ENCODE results near the gene CFAP90.

DNA sequence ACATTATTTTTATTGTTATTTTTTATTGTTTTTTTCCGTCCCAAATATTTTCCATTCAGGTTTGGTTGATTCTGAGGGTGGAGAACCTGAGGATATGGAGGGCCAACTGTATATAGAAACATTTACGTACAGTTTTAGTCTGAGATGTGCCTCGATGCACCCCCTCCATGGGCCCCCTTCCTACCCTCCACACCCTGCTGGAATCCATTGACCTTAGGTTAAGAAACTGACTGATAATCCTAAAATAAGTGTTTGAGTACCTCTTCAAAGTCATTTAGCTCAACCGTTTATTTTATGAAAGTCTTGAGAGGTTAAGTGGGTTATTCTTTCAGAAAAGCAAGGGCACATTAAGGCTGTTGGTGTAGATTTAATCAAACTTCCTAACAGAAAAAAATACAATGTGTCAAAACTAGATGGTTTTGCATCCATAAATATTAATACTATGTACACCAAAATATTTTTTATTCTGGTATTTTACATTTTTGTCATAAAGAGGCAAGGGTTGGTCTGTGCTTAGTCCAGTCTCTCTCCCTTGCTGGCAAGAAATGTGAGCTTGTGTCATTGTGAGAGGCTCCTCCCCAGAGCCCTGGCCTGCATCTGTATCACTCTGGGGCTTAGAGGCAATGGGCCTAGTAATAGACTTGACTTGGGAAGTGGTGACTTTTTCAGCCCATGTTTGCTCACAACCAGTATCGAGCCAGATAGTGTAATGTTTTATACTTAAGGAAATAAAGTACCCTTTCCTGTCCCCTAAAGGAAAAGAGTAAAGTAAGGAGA, 33.7 kb upstream of the CFAP90 start:
- TF ChIP-seq POLR2A (IDR thresholded peaks at IDR 0.05) (no peak), POLR2AphosphoS5 (IDR thresholded peaks at IDR 0.05) (no peak)
- TF ChIP-seq, protein P1, sequence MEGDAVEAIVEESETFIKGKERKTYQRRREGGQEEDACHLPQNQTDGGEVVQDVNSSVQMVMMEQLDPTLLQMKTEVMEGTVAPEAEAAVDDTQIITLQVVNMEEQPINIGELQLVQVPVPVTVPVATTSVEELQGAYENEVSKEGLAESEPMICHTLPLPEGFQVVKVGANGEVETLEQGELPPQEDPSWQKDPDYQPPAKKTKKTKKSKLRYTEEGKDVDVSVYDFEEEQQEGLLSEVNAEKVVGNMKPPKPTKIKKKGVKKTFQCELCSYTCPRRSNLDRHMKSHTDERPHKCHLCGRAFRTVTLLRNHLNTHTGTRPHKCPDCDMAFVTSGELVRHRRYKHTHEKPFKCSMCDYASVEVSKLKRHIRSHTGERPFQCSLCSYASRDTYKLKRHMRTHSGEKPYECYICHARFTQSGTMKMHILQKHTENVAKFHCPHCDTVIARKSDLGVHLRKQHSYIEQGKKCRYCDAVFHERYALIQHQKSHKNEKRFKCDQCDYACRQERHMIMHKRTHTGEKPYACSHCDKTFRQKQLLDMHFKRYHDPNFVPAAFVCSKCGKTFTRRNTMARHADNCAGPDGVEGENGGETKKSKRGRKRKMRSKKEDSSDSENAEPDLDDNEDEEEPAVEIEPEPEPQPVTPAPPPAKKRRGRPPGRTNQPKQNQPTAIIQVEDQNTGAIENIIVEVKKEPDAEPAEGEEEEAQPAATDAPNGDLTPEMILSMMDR (IDR thresholded peaks at IDR 0.05), result no peak

Measured in sigmoid colon (tissue), 4 donors.